CD8-positive, alpha-beta memory T cell (primary cell): Measurements from ENCODE around the gene EXOC4. TPM values are rescaled to one million over a fixed set of nuclear protein-coding genes. Genes with fewer than 3 reads are reported as not detected.
"Not testable (repeated sequence)": the region's sequence is repeated elsewhere in the genome, so short reads cannot be mapped to it uniquely, and the experiment has no call there.

Source experiments
- CTCF ChIA-PET: fragments of 350-600 bp; sonication (Branson Sonifier 250); formaldehyde crosslinking; loops from one replicate; lab custom pipeline; 2021; ENCODE audit warnings: antibody characterized with exemption; lab: Charles Lee
- POLR2A ChIA-PET: fragments of 350-600 bp; sonication (Branson Sonifier 250); formaldehyde crosslinking; loops from one replicate; lab custom pipeline; 2021; ENCODE audit warnings: antibody characterized with exemption; lab: Charles Lee
- DNase-seq, 5 donors: peaks; one replicate each; pipeline versions ENCODE4 v3.0.0 to v3.0.0-alpha.2; 2020 to 2022; ENCODE audit warnings: mixed read lengths in 1 of 5
- H3K27ac ChIP-seq: one replicate; pipeline ENCODE4 v1.7.0; 2013; ENCODE audit warnings: low read depth, mild to moderate bottlenecking, low read length, moderate library complexity
- H3K27me3 ChIP-seq: 2 replicates; pipeline ENCODE4 v1.7.0; 2013; ENCODE audit warnings: low read length, mild to moderate bottlenecking; ENCODE audit not compliant: insufficient read depth, poor library complexity, severe bottlenecking
- H3K36me3 ChIP-seq: 2 replicates; pipeline ENCODE4 v1.7.0; 2013; ENCODE audit warnings: mild to moderate bottlenecking, low read length, moderate library complexity; ENCODE audit not compliant: insufficient read depth
- H3K4me1 ChIP-seq: 2 replicates; pipeline ENCODE4 v1.7.0; 2013; ENCODE audit warnings: mild to moderate bottlenecking, low read length, moderate library complexity; ENCODE audit not compliant: insufficient read depth
- H3K4me3 ChIP-seq: 2 replicates; pipeline ENCODE4 v1.7.0; 2013; ENCODE audit warnings: mild to moderate bottlenecking, low read length
- H3K9me3 ChIP-seq: 2 replicates; pipeline ENCODE4 v1.7.0; 2013; ENCODE audit warnings: mild to moderate bottlenecking, low read length
- H3K27ac Mint-ChIP-seq, 8 donors: one replicate each; pipeline ENCODE4 v1.8.0; 2020 to 2021; ENCODE audit warnings: mixed read lengths in 8 of 8, mild to moderate bottlenecking in 6 of 8, inconsistent platforms in 3 of 8, moderate library complexity in 3 of 8
- H3K27me3 Mint-ChIP-seq, 2 donors: one replicate each; pipeline ENCODE4 v1.8.0; 2020 to 2021; ENCODE audit warnings: mixed read lengths in 2 of 2, mild to moderate bottlenecking in 1 of 2, moderate library complexity in 1 of 2
- H3K36me3 Mint-ChIP-seq, 3 donors: one replicate each; pipeline ENCODE4 v1.8.0; 2020 to 2021; ENCODE audit warnings: mixed read lengths in 3 of 3, inconsistent platforms in 1 of 3, mild to moderate bottlenecking in 1 of 3
- H3K4me1 Mint-ChIP-seq, 3 donors: one replicate each; pipeline ENCODE4 v1.8.0; 2020 to 2021; ENCODE audit warnings: mixed read lengths in 3 of 3, inconsistent platforms in 1 of 3, mild to moderate bottlenecking in 1 of 3
- H3K4me3 Mint-ChIP-seq, 7 donors: one replicate each; pipeline ENCODE4 v1.8.0; 2020 to 2021; ENCODE audit warnings: mixed read lengths in 7 of 7, mild to moderate bottlenecking in 6 of 7, moderate library complexity in 4 of 7, inconsistent platforms in 2 of 7
- H3K9me3 Mint-ChIP-seq, 5 donors: one replicate each; pipeline ENCODE4 v1.8.0; 2020 to 2022; ENCODE audit warnings: mixed read lengths in 5 of 5, mild to moderate bottlenecking in 3 of 5, moderate library complexity in 2 of 5, inconsistent platforms in 1 of 5
- polyA plus RNA-seq: library from polyadenylated mRNA; unstranded; fragments of 300-500 nt; fragmentation: Illumina TruSeq; gene quantifications from one replicate; pipeline ENCODE4 v1.2.3, GENCODE V29; 2021
- total RNA-seq, 2 experiments: library from RNA; stranded (reverse); gene quantifications; one replicate each; pipeline ENCODE4 v1.2.3, GENCODE V29; 2021

The EXOC4 gene
- total and polyA plus RNA-seq, 3 experiments from 2014 or later, result 34.5 to 53.2 (median 50.3) TPM

- Histone ChIP-seq H3K9me3 (no peaks in the 10 kb centered on the region), H3K4me3 (no peak overlapping the region), H3K27me3 (no peaks in the 10 kb centered on the region), H3K27ac (no peak overlapping the region), H3K4me1 (no peaks in the 10 kb centered on the region), H3K36me3 (no peaks in the 10 kb centered on the region)
- Mint-ChIP-seq H3K4me1 (no peaks in the 10 kb centered on the region), H3K9me3 (no peaks in the 10 kb centered on the region), H3K27ac (no peak overlapping the region), H3K36me3 (peaks cover 0 to under 1% (median 0%) of the 10 kb centered on the region in 3 donors), H3K4me3 (no peak overlapping the region), H3K27me3 (no peaks in the 10 kb centered on the region)
- ChIA-PET POLR2A (no interaction called here), CTCF (no interaction called here)
- no peak for DNase-seq
These were observed 734.7 kb downstream of the EXOC4 start for GRCh38 chr7:133987582-133987981.

DNA sequence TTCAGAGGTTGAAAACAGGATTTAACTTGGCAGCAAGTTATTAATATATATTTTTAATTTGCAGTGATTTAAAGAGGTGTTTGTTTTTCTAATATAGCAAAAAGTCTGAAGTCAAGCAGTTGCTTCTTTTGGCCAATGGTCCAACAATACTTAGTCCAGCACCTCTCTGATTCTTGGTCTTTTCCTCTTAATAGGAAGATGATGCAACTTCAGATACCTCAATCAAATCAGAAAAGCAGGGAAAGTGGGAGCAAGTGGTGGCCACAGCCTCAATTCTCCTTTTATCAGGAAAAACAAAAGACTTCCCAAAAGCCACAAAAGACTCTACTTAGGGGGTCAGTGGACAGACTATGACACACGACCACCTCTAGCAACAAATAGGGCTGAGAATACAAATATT lies 740.7 kb downstream of the EXOC4 start:
- H3K36me3 Mint-ChIP-seq, result peaks cover 14 to 27% (median 22%) of the 10 kb centered on the region in 3 donors
- Histone ChIP-seq H3K4me3 (no peak overlapping the region), H3K36me3 (no peaks in the 10 kb centered on the region), H3K27ac (no peak overlapping the region), H3K9me3 (no peaks in the 10 kb centered on the region), H3K4me1 (no peaks in the 10 kb centered on the region), H3K27me3 (no peaks in the 10 kb centered on the region)
- no peak for DNase-seq
- no peak overlapping the region for H3K4me3 Mint-ChIP-seq
- ChIA-PET POLR2A (no interaction called here), CTCF (no interaction called here)
- no peaks in the 10 kb centered on the region for H3K27me3 Mint-ChIP-seq
- no peaks in the 10 kb centered on the region for H3K4me1 Mint-ChIP-seq
- no peak overlapping the region for H3K27ac Mint-ChIP-seq
- peaks cover 0 to 2% (median 0%) of the 10 kb centered on the region in 5 donors for H3K9me3 Mint-ChIP-seq

DNA sequence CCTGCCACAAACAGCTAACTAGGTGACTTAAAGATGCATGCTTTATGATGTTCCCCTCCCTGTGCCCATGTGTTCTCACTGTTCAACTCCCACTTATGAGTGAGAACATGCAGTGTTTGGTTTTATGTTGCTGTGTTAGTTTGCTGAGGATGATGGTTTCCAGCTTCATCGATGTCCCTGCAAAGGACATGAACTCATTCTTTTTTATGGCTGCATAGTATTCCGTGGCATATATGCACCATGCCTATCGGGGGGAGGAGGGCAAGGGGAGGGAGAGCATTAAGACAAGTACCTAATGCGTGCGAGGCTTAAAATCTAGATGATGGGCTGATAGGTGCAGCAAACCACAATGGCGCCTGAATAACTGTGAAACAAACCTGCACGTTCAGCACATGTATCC lies 741.2 kb downstream of the EXOC4 start:
- H3K4me3 ChIP-seq, H3K36me3 ChIP-seq, DNase-seq, H3K27me3 ChIP-seq, H3K4me1 ChIP-seq, CTCF ChIA-PET, H3K4me3 Mint-ChIP-seq, H3K27ac ChIP-seq, H3K4me1 Mint-ChIP-seq, H3K27me3 Mint-ChIP-seq, POLR2A ChIA-PET, H3K9me3 Mint-ChIP-seq, H3K9me3 ChIP-seq: not testable (repeated sequence)
- Mint-ChIP-seq H3K27ac (peak overlapping the region in 1 of 8 donors; percentile 19), H3K36me3 (peaks cover 18 to 31% (median 25%) of the 10 kb centered on the region in 3 donors)

DNA sequence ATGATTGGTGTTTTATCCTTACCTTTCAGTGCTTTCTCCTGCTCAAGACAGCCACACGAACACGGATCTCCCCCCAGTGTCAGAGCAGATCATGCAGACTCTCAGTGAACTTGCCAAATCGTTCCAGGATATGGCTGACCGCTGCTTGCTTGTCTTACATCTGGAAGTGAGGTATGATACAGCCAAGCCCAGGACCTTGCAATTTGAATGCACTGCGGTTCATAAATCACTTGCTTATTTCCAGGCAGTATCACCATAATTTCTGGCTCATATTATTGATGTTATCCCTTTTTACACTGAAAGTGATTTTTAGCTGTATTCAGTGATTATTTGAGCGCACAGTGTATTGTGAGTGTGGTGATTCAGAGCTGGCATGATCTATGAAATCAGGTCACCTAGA lies 744.6 kb downstream of the EXOC4 start:
- ChIA-PET CTCF (no interaction called here), POLR2A (no interaction called here)
- Mint-ChIP-seq H3K36me3 (peaks cover 24 to 35% (median 34%) of the 10 kb centered on the region in 3 donors), H3K27me3 (no peaks in the 10 kb centered on the region), H3K27ac (no peak overlapping the region), H3K9me3 (peaks cover 0 to 2% (median 0%) of the 10 kb centered on the region in 5 donors), H3K4me3 (no peak overlapping the region), H3K4me1 (no peaks in the 10 kb centered on the region)
- no peak for DNase-seq
- Histone ChIP-seq H3K9me3 (no peaks in the 10 kb centered on the region), H3K4me1 (no peaks in the 10 kb centered on the region), H3K27ac (no peak overlapping the region), H3K27me3 (no peaks in the 10 kb centered on the region), H3K4me3 (no peak overlapping the region), H3K36me3 (no peaks in the 10 kb centered on the region)

DNA sequence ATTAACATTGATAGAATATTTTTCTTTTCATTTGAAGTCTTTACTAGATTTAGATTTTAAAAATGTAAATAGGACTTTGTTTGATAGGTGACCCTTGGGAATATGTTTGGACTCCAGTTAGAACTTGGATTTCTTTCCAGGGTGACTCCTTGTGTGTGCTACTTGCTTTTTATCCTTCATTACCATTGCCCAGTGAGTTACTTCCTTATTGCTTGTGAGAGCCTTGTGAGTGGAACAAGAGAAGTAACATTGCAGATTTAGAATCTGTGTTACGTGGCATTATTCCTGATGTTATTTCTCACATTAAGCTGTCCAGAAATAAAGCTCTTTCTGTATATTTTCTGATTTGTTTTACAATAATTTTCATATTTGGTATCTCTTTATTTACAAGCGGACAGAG lies 746.3 kb downstream of the EXOC4 start:
- no peaks in the 10 kb centered on the region for H3K27me3 ChIP-seq
- no peak overlapping the region for H3K4me3 ChIP-seq
- H3K9me3 ChIP-seq, result no peaks in the 10 kb centered on the region
- ChIA-PET CTCF (no interaction called here), POLR2A (no interaction called here)
- no peaks in the 10 kb centered on the region for H3K4me1 ChIP-seq
- DNase-seq, result no peak
- no peak overlapping the region for H3K27ac ChIP-seq
- no peak overlapping the region for H3K27ac Mint-ChIP-seq
- H3K4me3 Mint-ChIP-seq, result no peak overlapping the region
- no peaks in the 10 kb centered on the region for H3K4me1 Mint-ChIP-seq
- H3K9me3 Mint-ChIP-seq, result no peaks in the 10 kb centered on the region
- H3K27me3 Mint-ChIP-seq, result no peaks in the 10 kb centered on the region
- H3K36me3 ChIP-seq, result no peaks in the 10 kb centered on the region
- peaks cover 23 to 31% (median 28%) of the 10 kb centered on the region in 3 donors for H3K36me3 Mint-ChIP-seq

GRCh38 chr7:134004829-134005505 lies 752.1 kb downstream of the EXOC4 start:
- H3K27me3 ChIP-seq, result no peaks in the 10 kb centered on the region
- peaks cover 30 to 49% (median 38%) of the 10 kb centered on the region in 3 donors for H3K36me3 Mint-ChIP-seq

GRCh38 chr7:134009314-134010110 lies 756.6 kb downstream of the EXOC4 start:
- no peaks in the 10 kb centered on the region for H3K4me1 ChIP-seq
- ChIA-PET POLR2A (no interaction called here), CTCF (no interaction called here)
- Mint-ChIP-seq H3K36me3 (peaks cover 33 to 49% (median 42%) of the 10 kb centered on the region in 3 donors), H3K27me3 (no peaks in the 10 kb centered on the region), H3K9me3 (no peaks in the 10 kb centered on the region), H3K4me1 (no peaks in the 10 kb centered on the region), H3K27ac (no peak overlapping the region), H3K4me3 (no peak overlapping the region)
- H3K4me3 ChIP-seq, result no peak overlapping the region
- DNase-seq, result no peak
- H3K27me3 ChIP-seq, result no peaks in the 10 kb centered on the region
- no peaks in the 10 kb centered on the region for H3K9me3 ChIP-seq
- no peak overlapping the region for H3K27ac ChIP-seq
- H3K36me3 ChIP-seq, result peaks cover 3% of the 10 kb centered on the region

More at GRCh38 chr7:134004829-134005505, 752.1 kb downstream of the EXOC4 start:
- POLR2A ChIA-PET, result no interaction called here
- CTCF ChIA-PET, result no interaction called here
- no peak overlapping the region for H3K4me3 Mint-ChIP-seq
- no peaks in the 10 kb centered on the region for H3K9me3 Mint-ChIP-seq
- no peaks in the 10 kb centered on the region for H3K4me1 Mint-ChIP-seq
- Histone ChIP-seq H3K36me3 (peaks cover 3% of the 10 kb centered on the region), H3K9me3 (no peaks in the 10 kb centered on the region), H3K4me1 (no peaks in the 10 kb centered on the region), H3K27ac (no peak overlapping the region), H3K4me3 (no peak overlapping the region)
- no peak for DNase-seq
- H3K27me3 Mint-ChIP-seq, result no peaks in the 10 kb centered on the region
- H3K27ac Mint-ChIP-seq, result no peak overlapping the region

- Histone ChIP-seq H3K27ac (no peak overlapping the region), H3K36me3 (peaks cover 3% of the 10 kb centered on the region), H3K27me3 (no peaks in the 10 kb centered on the region), H3K4me1 (no peaks in the 10 kb centered on the region), H3K4me3 (no peak overlapping the region), H3K9me3 (no peaks in the 10 kb centered on the region)
- Mint-ChIP-seq H3K36me3 (peaks cover 20 to 27% (median 24%) of the 10 kb centered on the region in 3 donors), H3K9me3 (no peaks in the 10 kb centered on the region), H3K27me3 (no peaks in the 10 kb centered on the region), H3K4me3 (no peak overlapping the region), H3K4me1 (no peaks in the 10 kb centered on the region), H3K27ac (no peak overlapping the region)
- POLR2A ChIA-PET, result no interaction called here
- CTCF ChIA-PET, result no interaction called here
- no peak for DNase-seq
These were observed 760.4 kb downstream of the EXOC4 start for GRCh38 chr7:134013249-134013648.
